Measurements from ENCODE around the gene EFL1.

EFL1 gene

DNA sequence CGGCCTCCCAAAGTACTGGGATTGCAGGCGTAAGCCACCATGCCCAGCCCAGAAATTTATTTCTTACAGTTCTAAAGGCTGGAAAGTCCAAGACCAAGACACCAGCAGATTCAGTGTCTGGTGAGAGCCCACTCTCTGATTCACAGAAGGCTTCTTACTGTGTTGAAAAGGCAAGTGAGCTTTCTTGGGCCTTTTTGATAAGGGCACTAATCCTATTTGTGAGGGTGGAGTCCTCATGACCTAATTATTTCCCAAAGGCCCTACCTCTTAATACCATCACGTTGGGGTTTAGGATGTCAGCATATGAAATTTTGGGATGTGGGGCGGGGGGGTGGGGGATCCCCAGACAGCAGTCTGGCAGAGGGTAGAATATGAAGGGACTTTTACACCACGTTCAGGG, 169.2 kb downstream of the EFL1 start:
- TF ChIP-seq, protein P1, sequence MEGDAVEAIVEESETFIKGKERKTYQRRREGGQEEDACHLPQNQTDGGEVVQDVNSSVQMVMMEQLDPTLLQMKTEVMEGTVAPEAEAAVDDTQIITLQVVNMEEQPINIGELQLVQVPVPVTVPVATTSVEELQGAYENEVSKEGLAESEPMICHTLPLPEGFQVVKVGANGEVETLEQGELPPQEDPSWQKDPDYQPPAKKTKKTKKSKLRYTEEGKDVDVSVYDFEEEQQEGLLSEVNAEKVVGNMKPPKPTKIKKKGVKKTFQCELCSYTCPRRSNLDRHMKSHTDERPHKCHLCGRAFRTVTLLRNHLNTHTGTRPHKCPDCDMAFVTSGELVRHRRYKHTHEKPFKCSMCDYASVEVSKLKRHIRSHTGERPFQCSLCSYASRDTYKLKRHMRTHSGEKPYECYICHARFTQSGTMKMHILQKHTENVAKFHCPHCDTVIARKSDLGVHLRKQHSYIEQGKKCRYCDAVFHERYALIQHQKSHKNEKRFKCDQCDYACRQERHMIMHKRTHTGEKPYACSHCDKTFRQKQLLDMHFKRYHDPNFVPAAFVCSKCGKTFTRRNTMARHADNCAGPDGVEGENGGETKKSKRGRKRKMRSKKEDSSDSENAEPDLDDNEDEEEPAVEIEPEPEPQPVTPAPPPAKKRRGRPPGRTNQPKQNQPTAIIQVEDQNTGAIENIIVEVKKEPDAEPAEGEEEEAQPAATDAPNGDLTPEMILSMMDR (IDR thresholded peaks at IDR 0.05): no peak
- DNase-seq (ENCODE audit: low spot score): no peak
- Histone ChIP-seq H3K27ac (no peak overlapping the region), H3K4me3 (no peak overlapping the region)

GRCh38 chr15:82091636-82092140, 170.8 kb downstream of the EFL1 start:
- DNase-seq (ENCODE audit: low spot score): no peak
- TF ChIP-seq, protein P1 (IDR thresholded peaks at IDR 0.05): no peak
- H3K4me3 ChIP-seq: no peak overlapping the region
- H3K27ac ChIP-seq: no peak overlapping the region

DNA sequence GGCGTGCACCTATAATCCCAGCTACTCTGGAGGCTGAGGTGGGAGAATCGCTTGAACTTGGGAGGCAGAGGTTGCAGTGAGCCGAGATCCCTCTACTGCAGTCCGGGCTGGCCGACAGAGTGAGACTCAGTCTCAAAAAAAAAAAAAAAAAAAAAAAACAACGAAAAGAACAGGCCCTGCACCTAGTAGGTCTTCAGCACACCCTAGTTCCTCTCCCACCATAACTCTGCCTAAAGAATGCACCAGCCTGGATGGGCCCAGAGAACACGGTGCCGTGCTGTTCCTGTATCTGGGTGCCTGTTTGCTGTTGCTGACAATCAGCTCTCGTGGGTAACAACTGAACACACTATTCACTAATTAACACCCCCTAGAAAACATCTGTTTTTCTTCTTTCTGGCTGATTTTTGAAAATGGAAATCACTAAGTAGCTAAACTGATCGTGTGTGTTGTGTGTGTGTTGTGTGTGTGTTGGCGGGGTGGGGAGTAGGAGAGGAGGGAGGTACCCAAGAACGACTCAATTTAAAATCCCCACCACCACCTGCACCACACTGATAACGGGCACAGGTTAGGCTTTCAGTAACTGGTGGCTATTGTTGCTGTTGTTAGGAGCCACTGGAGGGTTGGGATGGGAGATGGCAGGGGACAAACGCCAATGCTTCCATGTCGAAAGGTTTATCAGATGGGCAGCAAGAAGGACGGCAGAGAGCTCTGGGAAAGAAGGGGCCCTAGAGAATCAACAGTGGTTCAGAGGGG, 176.1 kb downstream of the EFL1 start:
- H3K4me3 ChIP-seq: no peak overlapping the region
- DNase-seq (ENCODE audit: low spot score): no peak
- TF ChIP-seq, protein P1 (IDR thresholded peaks at IDR 0.05): no peak
- H3K27ac ChIP-seq: no peak overlapping the region

- TF ChIP-seq, protein P1 (IDR thresholded peaks at IDR 0.05): no peak
- H3K4me3 ChIP-seq: no peak overlapping the region
- no peak for DNase-seq (ENCODE audit: low spot score)
Observed at GRCh38 chr15:82081914-82082762, 180.4 kb downstream of the EFL1 start.

DNA sequence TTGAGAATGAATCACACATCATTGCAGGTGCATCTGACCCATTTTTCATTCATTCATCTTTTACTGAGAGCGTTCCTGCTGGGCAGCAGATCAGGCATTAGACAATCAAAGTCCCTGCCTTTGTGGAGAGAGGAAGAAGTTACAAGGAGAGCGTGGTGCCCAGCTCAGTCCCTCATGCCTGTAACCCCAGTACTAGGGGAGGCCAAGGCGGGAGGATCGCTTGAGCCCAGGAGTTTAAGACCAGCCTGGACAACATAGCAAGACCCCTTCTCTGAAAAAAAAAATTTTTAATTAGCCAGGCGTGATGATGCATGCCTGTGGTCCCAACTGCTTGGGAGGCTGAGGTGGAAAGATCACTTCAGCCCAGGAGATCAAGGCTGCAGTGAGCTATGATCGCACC, 181.8 kb downstream of the EFL1 start:
- Histone ChIP-seq H3K4me3 (no peak overlapping the region), H3K27ac (no peak overlapping the region)
- no peak for DNase-seq (ENCODE audit: low spot score)
- TF ChIP-seq, protein P1 (IDR thresholded peaks at IDR 0.05): no peak

More at GRCh38 chr15:82081914-82082762, 180.4 kb downstream of the EFL1 start:
- no peak overlapping the region for H3K27ac ChIP-seq
